HL-60 (cell line): ENCODE data around the gene PGAP3.

Experiments used
- POLR2AphosphoS5 ChIP-seq: IDR thresholded peaks from 2 replicates; pipeline ENCODE4 v1.6.1; 2012; ENCODE audit warnings: low read depth
- REST ChIP-seq: IDR thresholded peaks from 2 replicates; pipeline ENCODE4 v1.6.1; 2012; ENCODE audit warnings: low read depth; ENCODE audit not compliant: insufficient replicate concordance
- TF ChIP-seq, protein P1 (sequence below): IDR thresholded peaks from one replicate; pipeline ENCODE4 v1.5.1; 2011; ENCODE audit warnings: low read length, control low read depth, inconsistent platforms; ENCODE audit not compliant: insufficient read depth

- TF ChIP-seq POLR2AphosphoS5 (no peak), REST (no peak)
- TF ChIP-seq, protein P1, sequence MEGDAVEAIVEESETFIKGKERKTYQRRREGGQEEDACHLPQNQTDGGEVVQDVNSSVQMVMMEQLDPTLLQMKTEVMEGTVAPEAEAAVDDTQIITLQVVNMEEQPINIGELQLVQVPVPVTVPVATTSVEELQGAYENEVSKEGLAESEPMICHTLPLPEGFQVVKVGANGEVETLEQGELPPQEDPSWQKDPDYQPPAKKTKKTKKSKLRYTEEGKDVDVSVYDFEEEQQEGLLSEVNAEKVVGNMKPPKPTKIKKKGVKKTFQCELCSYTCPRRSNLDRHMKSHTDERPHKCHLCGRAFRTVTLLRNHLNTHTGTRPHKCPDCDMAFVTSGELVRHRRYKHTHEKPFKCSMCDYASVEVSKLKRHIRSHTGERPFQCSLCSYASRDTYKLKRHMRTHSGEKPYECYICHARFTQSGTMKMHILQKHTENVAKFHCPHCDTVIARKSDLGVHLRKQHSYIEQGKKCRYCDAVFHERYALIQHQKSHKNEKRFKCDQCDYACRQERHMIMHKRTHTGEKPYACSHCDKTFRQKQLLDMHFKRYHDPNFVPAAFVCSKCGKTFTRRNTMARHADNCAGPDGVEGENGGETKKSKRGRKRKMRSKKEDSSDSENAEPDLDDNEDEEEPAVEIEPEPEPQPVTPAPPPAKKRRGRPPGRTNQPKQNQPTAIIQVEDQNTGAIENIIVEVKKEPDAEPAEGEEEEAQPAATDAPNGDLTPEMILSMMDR, result no peak
Observed at GRCh38 chr17:39676198-39676819, 11.5 kb downstream of the PGAP3 start.
